Stimulated activated effector memory CD8-positive, alpha-beta T cell treated with anti-CD3 and anti-CD28 coated beads, Interleukin-12 subunit alpha, Interleukin-12 subunit beta, amount 100 ng/mL, for 72 hours (primary cell): ENCODE results near the gene MEGF9.
A peak's percentile ranks its signal among the peaks of the same experiment; 100 is the strongest.
"Not testable (repeated sequence)": the region's sequence is repeated elsewhere in the genome, so short reads cannot be mapped to it uniquely, and the experiment has no call there.

Experiments used
- ATAC-seq: fragments of 150-1000 bp; cut with Tn5 transposase; 2 replicates; pipeline ENCODE4 v1.10.0; 2021
- DNase-seq, 2 donors: peaks; one replicate each; pipeline ENCODE4 v3.0.0; 2021 to 2022; ENCODE audit warnings: low spot score in 2 of 2
- H3K27ac Mint-ChIP-seq: one replicate; pipeline ENCODE4 v1.8.0; 2022; ENCODE audit warnings: mild to moderate bottlenecking, mixed read lengths
- H3K36me3 Mint-ChIP-seq: one replicate; pipeline ENCODE4 v1.8.0; 2022; ENCODE audit warnings: mild to moderate bottlenecking, mixed read lengths
- H3K4me1 Mint-ChIP-seq: one replicate; pipeline ENCODE4 v1.8.0; 2022; ENCODE audit warnings: mixed read lengths
- H3K4me3 Mint-ChIP-seq: one replicate; pipeline ENCODE4 v1.8.0; 2022; ENCODE audit warnings: mild to moderate bottlenecking, mixed read lengths
- H3K9me3 Mint-ChIP-seq: one replicate; pipeline ENCODE4 v1.8.0; 2022; ENCODE audit warnings: mixed read lengths

MEGF9 gene

DNA sequence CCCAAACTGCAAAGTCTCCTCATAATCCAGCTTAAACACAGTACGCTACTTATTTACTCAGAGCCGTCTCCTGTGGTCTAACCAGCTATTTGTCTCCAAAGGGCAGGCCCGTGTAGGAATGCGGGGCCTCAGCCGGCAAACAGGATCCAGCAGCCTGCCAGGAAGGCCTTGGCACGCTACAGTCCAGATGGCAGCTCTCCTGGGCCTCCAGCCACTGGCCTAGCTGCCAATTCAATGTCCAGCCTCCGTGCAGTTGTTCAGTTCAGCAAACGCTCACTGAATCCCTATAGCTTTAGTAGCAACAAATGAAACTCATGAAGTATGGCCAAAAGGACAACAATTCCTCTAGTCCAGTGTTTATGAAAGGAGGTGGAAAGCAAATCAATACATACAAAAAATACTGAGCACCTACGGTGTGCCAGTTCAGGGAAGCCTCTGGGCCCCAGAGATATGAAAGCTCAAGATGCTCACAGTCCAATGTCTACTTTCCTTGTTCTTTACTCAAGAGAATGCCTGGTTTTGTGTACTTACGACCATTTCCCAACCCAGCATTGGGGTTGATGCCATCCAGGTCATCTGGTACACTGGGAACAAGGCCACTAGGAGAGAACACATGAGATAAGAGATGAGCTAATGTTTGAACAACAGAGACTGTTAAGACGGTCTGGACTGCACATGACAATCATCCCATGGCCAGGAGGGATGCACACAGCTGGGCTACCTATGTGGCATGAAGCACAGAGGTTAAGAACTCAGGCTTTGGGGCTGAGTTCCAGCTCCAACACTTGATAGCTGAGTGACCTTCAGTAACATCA, 142.6 kb downstream of the MEGF9 start:
- ATAC-seq (no peak), DNase-seq (no peak)
- Mint-ChIP-seq H3K36me3 (peaks cover 59% of the 10 kb centered on the region), H3K9me3 (no peaks in the 10 kb centered on the region), H3K4me1 (peaks cover 29% of the 10 kb centered on the region), H3K4me3 (no peak overlapping the region), H3K27ac (no peak overlapping the region)

DNA sequence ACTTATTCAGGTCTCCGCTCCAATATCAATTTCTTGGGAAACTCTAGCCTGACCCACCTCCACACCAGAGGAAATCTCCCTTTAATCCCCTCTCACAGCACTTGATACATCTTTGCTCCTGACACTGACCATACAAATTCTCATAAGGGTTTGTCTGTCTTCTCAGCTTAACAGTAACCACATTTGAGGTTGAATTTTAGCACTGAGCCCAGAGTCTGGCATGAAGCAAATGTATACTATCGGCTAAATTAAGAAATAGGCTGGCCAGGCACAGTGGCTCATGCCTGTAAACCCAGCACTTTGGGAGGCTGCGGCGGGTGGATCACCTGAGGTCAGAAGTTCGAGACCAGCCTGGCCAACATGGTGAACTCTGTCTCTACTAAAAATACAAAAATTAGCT, 144.0 kb downstream of the MEGF9 start:
- Mint-ChIP-seq H3K4me1 (peaks cover 24% of the 10 kb centered on the region), H3K27ac (no peak overlapping the region), H3K4me3 (no peak overlapping the region), H3K9me3 (no peaks in the 10 kb centered on the region), H3K36me3 (peaks cover 62% of the 10 kb centered on the region)
- ATAC-seq (no peak), DNase-seq (no peak)

GRCh38 chr9:120569556-120569955, 144.7 kb downstream of the MEGF9 start:
- DNase-seq, result no peak
- no peak for ATAC-seq
- Mint-ChIP-seq H3K36me3 (peaks cover 64% of the 10 kb centered on the region), H3K4me3 (no peak overlapping the region), H3K27ac (no peak overlapping the region), H3K4me1 (peaks cover 28% of the 10 kb centered on the region), H3K9me3 (no peaks in the 10 kb centered on the region)

DNA sequence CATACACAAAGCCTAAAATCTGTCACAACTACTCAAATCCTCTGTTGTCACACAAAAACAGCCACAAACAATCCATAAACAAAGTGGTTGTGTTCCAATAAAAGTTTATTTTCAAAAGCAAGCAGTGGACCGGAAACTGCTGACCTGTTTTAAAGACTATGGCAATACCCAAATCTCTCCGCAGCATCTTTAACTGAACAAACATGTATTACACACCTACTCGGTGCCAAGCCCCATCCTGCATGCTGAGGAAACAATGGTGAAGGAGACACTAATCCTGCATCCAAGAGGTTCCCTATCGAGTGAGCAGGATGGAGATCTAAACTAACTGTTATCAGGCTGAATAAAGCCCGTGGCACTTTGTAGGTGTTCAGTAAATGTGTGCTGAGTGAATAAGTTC, 145.5 kb downstream of the MEGF9 start:
- Mint-ChIP-seq H3K36me3 (peaks cover 72% of the 10 kb centered on the region), H3K9me3 (no peaks in the 10 kb centered on the region), H3K4me1 (peaks cover 21% of the 10 kb centered on the region), H3K27ac (no peak overlapping the region), H3K4me3 (no peak overlapping the region)
- DNase-seq, result no peak
- ATAC-seq, result no peak

DNA sequence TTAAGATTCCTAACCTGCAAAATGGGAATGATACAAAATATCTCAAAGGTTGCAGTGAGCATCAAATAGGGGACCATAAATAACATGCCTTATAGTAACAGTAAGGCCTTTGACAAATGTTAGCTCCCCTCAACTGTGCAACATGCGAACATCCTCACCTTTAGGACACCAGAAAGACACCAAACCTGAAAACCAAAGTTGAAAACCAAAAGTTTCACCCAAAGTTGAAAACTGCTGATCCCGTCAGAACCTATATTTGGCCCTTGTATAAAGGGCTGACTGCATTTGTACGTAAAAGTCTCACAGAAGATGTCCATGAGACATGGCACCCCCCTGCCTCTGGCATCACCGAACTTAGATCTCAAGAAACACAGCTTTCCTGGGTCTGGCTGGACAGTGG, 146.4 kb downstream of the MEGF9 start:
- no peak overlapping the region for H3K27ac Mint-ChIP-seq
- no peak overlapping the region for H3K4me3 Mint-ChIP-seq
- H3K36me3 Mint-ChIP-seq, result peaks cover 77% of the 10 kb centered on the region
- no peaks in the 10 kb centered on the region for H3K9me3 Mint-ChIP-seq
- peaks cover 25% of the 10 kb centered on the region for H3K4me1 Mint-ChIP-seq
- ATAC-seq (no peak), DNase-seq (no peak)

GRCh38 chr9:120567081-120567480, 147.2 kb downstream of the MEGF9 start:
- peaks cover 33% of the 10 kb centered on the region for H3K4me1 Mint-ChIP-seq
- no peaks in the 10 kb centered on the region for H3K9me3 Mint-ChIP-seq

GRCh38 chr9:120564589-120564988, 149.7 kb downstream of the MEGF9 start:
- Mint-ChIP-seq H3K4me1 (peaks cover 29% of the 10 kb centered on the region), H3K9me3 (no peaks in the 10 kb centered on the region), H3K36me3 (peaks cover 82% of the 10 kb centered on the region), H3K27ac (no peak overlapping the region), H3K4me3 (no peak overlapping the region)
- ATAC-seq, result no peak
- DNase-seq, result no peak

More at GRCh38 chr9:120567081-120567480, 147.2 kb downstream of the MEGF9 start:
- DNase-seq (no peak), ATAC-seq (no peak)
- no peak overlapping the region for H3K4me3 Mint-ChIP-seq
- H3K27ac Mint-ChIP-seq, result no peak overlapping the region
- H3K36me3 Mint-ChIP-seq, result peaks cover 85% of the 10 kb centered on the region

DNA sequence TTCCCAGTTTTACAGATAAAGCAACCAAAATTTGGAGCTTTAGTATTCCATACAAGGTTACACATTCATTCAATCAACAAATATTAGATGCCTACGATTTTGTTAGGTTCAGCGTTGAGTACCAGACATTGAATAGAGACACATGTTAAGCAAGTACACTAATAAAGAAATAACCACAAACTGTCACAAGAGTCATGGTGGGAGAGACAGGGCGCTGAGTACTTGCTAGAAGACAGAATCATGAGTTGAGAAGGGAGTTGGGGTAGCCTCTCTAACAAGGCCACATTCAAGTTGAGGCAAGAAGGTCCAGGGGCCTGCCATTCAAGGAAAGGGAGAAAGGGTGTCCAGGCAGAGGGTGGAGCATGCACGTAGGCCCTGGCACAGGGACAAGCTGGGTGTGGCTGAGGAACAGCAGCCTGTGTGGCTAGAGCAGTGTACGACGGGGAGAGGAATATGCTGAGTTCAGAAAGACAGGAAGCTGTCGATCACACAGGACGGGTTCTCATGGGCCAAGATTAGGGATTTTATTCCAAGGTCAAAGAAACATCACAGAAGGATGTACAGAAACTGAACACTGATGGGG, 151.3 kb downstream of the MEGF9 start:
- H3K27ac Mint-ChIP-seq, result peak overlapping the region; percentile 38

GRCh38 chr9:120561709-120562108, 152.6 kb downstream of the MEGF9 start:
- DNase-seq, result no peak

More for the DNA sequence above, 151.3 kb downstream of the MEGF9 start:
- no peak for DNase-seq
- Mint-ChIP-seq H3K36me3 (peaks cover 81% of the 10 kb centered on the region), H3K9me3 (no peaks in the 10 kb centered on the region), H3K4me3 (no peak overlapping the region), H3K4me1 (peaks cover 28% of the 10 kb centered on the region)
- no peak for ATAC-seq

GRCh38 chr9:120559546-120559945, 154.7 kb downstream of the MEGF9 start:
- DNase-seq (no peak), ATAC-seq (no peak)
- H3K4me1 Mint-ChIP-seq, result peaks cover 18% of the 10 kb centered on the region
- no peak overlapping the region for H3K27ac Mint-ChIP-seq
- H3K36me3 Mint-ChIP-seq, result peaks cover 91% of the 10 kb centered on the region
- H3K9me3 Mint-ChIP-seq, result no peaks in the 10 kb centered on the region
- H3K4me3 Mint-ChIP-seq, result no peak overlapping the region

More at GRCh38 chr9:120561709-120562108, 152.6 kb downstream of the MEGF9 start:
- H3K27ac Mint-ChIP-seq, result peak overlapping the region; percentile 38
- H3K36me3 Mint-ChIP-seq, result peaks cover 79% of the 10 kb centered on the region
- H3K4me1 Mint-ChIP-seq, result peaks cover 28% of the 10 kb centered on the region
- no peak overlapping the region for H3K4me3 Mint-ChIP-seq
- ATAC-seq, result no peak
- no peaks in the 10 kb centered on the region for H3K9me3 Mint-ChIP-seq

GRCh38 chr9:120558454-120558853, 155.8 kb downstream of the MEGF9 start:
- DNase-seq (no peak), ATAC-seq (no peak)
- Mint-ChIP-seq H3K36me3 (peaks cover 87% of the 10 kb centered on the region), H3K9me3 (no peaks in the 10 kb centered on the region), H3K4me1 (peaks cover 18% of the 10 kb centered on the region), H3K27ac (peak overlapping the region; percentile 16), H3K4me3 (no peak overlapping the region)

DNA sequence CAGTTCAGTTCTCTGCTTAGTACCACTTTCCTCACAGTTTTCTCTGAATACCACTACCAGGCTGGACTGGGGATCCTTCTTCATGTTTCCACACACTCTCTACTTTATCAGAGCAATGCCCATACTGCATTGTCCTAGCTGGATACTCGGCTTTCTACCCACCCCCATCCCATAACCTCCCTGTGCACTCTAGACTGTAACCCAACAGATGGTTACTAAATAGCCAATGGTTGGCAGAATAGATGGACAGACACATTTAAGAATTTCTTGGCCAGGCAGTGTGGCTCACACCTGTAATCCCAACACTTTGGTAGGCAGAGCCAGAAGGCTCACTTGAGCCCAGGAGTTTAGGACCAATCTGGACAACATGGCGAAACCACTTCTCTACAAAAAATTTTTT, 157.1 kb downstream of the MEGF9 start:
- H3K36me3 Mint-ChIP-seq, result peaks cover 83% of the 10 kb centered on the region
- DNase-seq (no peak), ATAC-seq (no peak)
- peaks cover 8% of the 10 kb centered on the region for H3K4me1 Mint-ChIP-seq
- H3K4me3 Mint-ChIP-seq, result no peak overlapping the region
- no peaks in the 10 kb centered on the region for H3K9me3 Mint-ChIP-seq
- no peak overlapping the region for H3K27ac Mint-ChIP-seq

DNA sequence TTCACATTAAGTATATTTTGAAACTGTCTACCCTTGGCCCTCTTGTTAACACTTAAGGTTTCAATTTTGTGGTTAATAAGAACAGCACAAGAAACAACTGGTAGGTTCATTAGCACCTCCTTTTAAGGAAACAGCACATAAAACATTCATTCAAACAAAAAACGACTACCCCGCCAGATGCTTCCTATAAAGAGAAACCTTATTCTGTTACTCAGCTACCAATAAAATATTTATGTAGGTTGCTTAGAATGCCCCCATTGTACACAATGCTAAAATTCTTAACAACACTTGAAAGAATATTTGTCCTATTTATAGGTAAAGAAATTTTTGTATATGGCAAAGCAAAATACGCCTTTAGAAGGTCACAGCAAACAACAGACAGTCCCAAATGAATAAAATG, 157.5 kb downstream of the MEGF9 start:
- Mint-ChIP-seq H3K4me3 (no peak overlapping the region), H3K36me3 (peaks cover 80% of the 10 kb centered on the region), H3K4me1 (peaks cover 6% of the 10 kb centered on the region), H3K27ac (no peak overlapping the region), H3K9me3 (no peaks in the 10 kb centered on the region)
- no peak for DNase-seq
- ATAC-seq, result no peak

GRCh38 chr9:120555839-120556238, 158.4 kb downstream of the MEGF9 start:
- Mint-ChIP-seq H3K9me3 (no peaks in the 10 kb centered on the region), H3K36me3 (peaks cover 83% of the 10 kb centered on the region), H3K4me1 (peaks cover 6% of the 10 kb centered on the region), H3K27ac (no peak overlapping the region), H3K4me3 (no peak overlapping the region)
- ATAC-seq, result no peak
- no peak for DNase-seq

DNA sequence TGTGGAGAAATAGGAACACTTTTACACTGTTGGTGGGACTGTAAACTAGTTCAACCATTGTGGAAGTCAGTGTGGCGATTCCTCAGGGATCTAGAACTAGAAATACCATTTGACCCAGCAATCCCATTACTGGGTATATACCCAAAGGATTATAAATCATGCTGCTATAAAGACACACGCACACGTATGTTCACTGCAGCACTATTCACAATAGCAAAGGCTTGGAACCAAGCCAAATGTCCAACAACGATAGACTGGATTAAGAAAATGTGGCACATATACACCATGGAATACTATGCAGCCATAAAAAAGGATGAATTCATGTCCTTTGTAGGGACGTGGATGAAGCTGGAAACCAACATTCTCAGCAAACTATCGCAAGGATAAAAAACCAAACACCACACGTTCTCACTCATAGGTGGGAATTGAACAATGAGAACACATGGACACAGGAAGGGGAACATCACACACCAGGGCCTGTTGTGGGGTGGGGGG, 162.0 kb downstream of the MEGF9 start:
- not testable (repeated sequence) for DNase-seq, H3K27ac Mint-ChIP-seq, H3K4me1 Mint-ChIP-seq, H3K9me3 Mint-ChIP-seq, H3K4me3 Mint-ChIP-seq, ATAC-seq
- peaks cover 89% of the 10 kb centered on the region for H3K36me3 Mint-ChIP-seq
